ENCODE data around the gene C11orf86.
"Not testable (repeated sequence)": the region's sequence is repeated elsewhere in the genome, so short reads cannot be mapped to it uniquely, and the experiment has no call there.

The C11orf86 gene

DNA sequence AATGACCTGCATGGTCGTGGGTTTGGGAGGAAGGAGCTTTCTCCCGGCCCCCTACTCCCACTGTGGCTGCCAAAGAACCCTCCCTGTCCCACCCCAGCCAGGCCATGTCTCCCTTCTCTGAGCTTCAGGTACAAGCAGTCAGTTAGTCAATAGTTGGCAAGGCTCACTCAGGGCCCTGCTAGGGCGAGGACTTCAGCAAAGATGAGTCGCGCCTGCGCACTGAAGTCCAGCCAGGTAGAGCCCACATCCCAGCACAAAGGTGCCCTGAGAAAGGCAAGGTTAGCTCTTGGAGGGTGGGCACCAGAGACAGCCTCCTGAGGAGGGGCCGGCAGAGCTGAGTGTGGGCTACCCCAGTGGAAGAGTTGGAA lies 11.1 kb downstream of the C11orf86 start:
- Histone ChIP-seq H2AFZ (ENCODE audit: low read depth, low read length) (no peak overlapping the region), H3K23ac (ENCODE audit: low read length in 2 of 2) (no peak overlapping the region), H2BK120ac (ENCODE audit: low read depth, low read length) (no peak overlapping the region), H3K18ac (ENCODE audit: low read depth in 1 of 2, low read length in 2 of 2) (no peak overlapping the region), H3K9ac (ENCODE audit: low read length) (no peak overlapping the region), H2AK5ac (ENCODE audit: low read length, severe bottlenecking) (no peak overlapping the region), H3K14ac (ENCODE audit: low read length in 2 of 2) (no peak overlapping the region), H3K36me3 (ENCODE audit: control insufficient read depth in 1 of 2, insufficient read depth in 2 of 2, low read depth in 1 of 2, low read length in 2 of 2) (no peaks in the 10 kb centered on the region), H3K9me3 (ENCODE audit: control insufficient read depth, low read length) (no peaks in the 10 kb centered on the region), H3K4me2 (ENCODE audit: low read length, poor library complexity, severe bottlenecking) (no peak overlapping the region), H2BK12ac (ENCODE audit: low read length in 2 of 2) (no peak overlapping the region), H4K91ac (ENCODE audit: low read length) (no peak overlapping the region), H2BK5ac (ENCODE audit: low read depth, low read length, poor library complexity, severe bottlenecking) (no peak overlapping the region), H4K8ac (ENCODE audit: low read length) (no peak overlapping the region), H3K27me3 (ENCODE audit: control insufficient read depth in 1 of 2, insufficient read depth in 1 of 2, low read length in 2 of 2) (no peaks in the 10 kb centered on the region), H2BK15ac (ENCODE audit: low read depth, poor library complexity, severe bottlenecking) (no peak overlapping the region), H3K4me1 (ENCODE audit: control insufficient read depth, insufficient read depth, low read depth, low read length) (peaks cover 14% of the 10 kb centered on the region), H3K4ac (ENCODE audit: low read depth in 1 of 2, low read length in 2 of 2) (no peak overlapping the region), H3K79me1 (replicated peaks; ENCODE audit: low read length, poor library complexity, severe bottlenecking) (no peaks in the 10 kb centered on the region), H3K4me3 (ENCODE audit: insufficient read depth in 1 of 2, low read depth in 1 of 2, low read length in 2 of 2) (no peak overlapping the region), H3K27ac (ENCODE audit: low read length, poor library complexity, severe bottlenecking) (no peak overlapping the region)
- DNase-seq: no peak
- WGBS: 83% methylated on average over 7 of the region's 7 CpGs

DNA sequence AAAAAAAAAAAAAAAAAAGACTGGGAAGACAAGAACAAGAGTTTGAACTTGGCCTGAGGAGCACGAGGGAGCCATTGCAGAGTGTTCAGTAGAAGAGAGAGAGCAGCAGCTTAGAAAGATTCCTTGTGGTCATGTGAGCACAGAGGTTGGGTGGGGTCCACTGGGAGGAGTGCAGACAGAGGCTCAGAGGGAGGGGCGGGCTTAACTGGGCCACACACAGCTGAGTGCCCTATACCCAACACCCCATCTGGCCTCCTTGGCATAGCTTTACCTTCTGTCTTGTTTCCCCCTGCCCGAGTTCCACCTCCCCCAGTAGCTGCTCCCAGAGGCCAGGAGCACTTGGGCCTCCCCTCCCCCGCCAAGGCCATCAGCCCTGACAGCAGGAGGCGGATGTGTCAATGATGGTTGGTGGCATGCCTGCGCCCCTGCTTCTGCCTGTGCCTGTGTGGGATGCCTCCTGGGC lies 12.1 kb downstream of the C11orf86 start:
- Histone ChIP-seq H3K27ac (ENCODE audit: low read length, poor library complexity, severe bottlenecking) (no peak overlapping the region), H3K4me1 (ENCODE audit: control insufficient read depth, insufficient read depth, low read depth, low read length) (peaks cover 11% of the 10 kb centered on the region), H3K23ac (ENCODE audit: low read length in 2 of 2) (no peak overlapping the region), H4K8ac (ENCODE audit: low read length) (no peak overlapping the region), H3K4ac (ENCODE audit: low read depth in 1 of 2, low read length in 2 of 2) (peak overlapping the region in 1 of 2 experiments; percentile 16), H3K9me3 (ENCODE audit: control insufficient read depth, low read length) (no peaks in the 10 kb centered on the region), H3K79me1 (replicated peaks; ENCODE audit: low read length, poor library complexity, severe bottlenecking) (no peaks in the 10 kb centered on the region), H3K9ac (ENCODE audit: low read length) (no peak overlapping the region), H3K18ac (ENCODE audit: low read depth in 1 of 2, low read length in 2 of 2) (peak overlapping the region in 1 of 2 experiments; percentile 3), H3K36me3 (ENCODE audit: control insufficient read depth in 1 of 2, insufficient read depth in 2 of 2, low read depth in 1 of 2, low read length in 2 of 2) (no peaks in the 10 kb centered on the region), H3K4me2 (ENCODE audit: low read length, poor library complexity, severe bottlenecking) (no peak overlapping the region), H4K91ac (ENCODE audit: low read length) (no peak overlapping the region), H2BK15ac (ENCODE audit: low read depth, poor library complexity, severe bottlenecking) (no peak overlapping the region), H3K14ac (ENCODE audit: low read length in 2 of 2) (peak overlapping the region in 1 of 2 experiments; percentile 5), H3K27me3 (ENCODE audit: control insufficient read depth in 1 of 2, insufficient read depth in 1 of 2, low read length in 2 of 2) (no peaks in the 10 kb centered on the region), H2BK5ac (ENCODE audit: low read depth, low read length, poor library complexity, severe bottlenecking) (no peak overlapping the region), H2AFZ (ENCODE audit: low read depth, low read length) (no peak overlapping the region), H2BK120ac (ENCODE audit: low read depth, low read length) (no peak overlapping the region), H2AK5ac (ENCODE audit: low read length, severe bottlenecking) (no peak overlapping the region), H3K4me3 (ENCODE audit: insufficient read depth in 1 of 2, low read depth in 1 of 2, low read length in 2 of 2) (no peak overlapping the region), H2BK12ac (ENCODE audit: low read length in 2 of 2) (peak overlapping the region in 1 of 2 experiments; percentile 54)
- no peak for DNase-seq
- WGBS: 49% methylated on average over 6 of the region's 6 CpGs

DNA sequence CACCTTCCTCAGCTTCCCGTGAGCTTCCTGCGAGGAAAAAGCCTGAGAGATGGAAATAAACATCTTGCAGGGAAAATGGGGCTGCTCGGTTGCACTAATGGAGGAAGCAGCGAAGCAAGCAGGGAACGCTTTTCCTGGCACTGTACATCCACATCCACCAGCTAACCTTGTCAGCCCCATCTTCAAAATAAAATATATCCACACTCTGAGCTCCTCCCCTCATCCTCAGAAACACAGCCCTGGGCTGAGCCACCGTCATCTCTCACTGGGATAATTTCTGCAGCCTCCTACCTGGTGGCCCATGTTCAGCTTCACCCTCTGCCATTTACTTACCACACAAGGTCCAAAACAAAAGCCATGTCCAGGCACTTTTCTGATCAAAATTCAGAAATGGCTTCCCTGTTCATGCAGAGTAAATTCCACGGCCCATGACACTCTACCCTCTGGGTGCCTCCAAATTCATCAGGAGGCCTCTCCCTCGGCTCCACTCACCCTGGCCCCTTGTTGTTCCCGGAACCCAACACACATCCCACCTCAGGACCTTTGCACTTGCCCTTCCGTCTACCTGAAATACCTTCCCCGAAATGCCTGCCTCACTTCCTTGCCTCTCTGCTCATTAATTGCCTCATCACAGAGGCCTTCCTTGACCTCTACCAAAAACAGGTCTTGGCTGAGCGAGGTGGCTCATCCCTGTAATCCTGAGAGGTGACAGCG lies 13.0 kb downstream of the C11orf86 start:
- no peak overlapping the region for H3K27ac ChIP-seq (ENCODE audit: low read length, poor library complexity, severe bottlenecking)
- 72% methylated on average over 13 of the region's 13 CpGs for WGBS
- H3K4me2 ChIP-seq (ENCODE audit: low read length, poor library complexity, severe bottlenecking): no peak overlapping the region

DNA sequence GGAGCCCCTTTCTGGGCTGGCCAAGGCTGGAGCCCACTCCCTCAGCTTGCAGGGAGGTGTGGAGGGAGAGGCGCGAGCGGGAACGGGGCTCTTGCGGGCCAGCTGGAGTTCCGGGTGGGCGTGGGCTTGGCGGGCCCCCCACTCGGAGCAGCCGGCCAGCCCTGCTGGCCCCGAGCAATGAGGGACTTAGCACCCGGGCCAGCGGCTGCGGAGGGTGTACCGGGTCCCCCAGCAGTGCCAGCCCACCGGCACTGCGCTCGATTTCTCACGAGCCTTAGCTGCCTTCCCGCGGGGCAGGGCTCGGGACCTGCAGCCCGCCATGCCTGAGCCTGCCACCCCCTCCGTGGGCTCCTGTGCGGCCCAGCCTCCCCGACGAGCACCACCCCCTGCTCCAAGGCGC lies 13.6 kb downstream of the C11orf86 start:
- not testable (repeated sequence) for H4K91ac ChIP-seq (ENCODE audit: low read length); H2AFZ ChIP-seq (ENCODE audit: low read depth, low read length); H2BK15ac ChIP-seq (ENCODE audit: low read depth, poor library complexity, severe bottlenecking); H3K4me3 ChIP-seq (ENCODE audit: insufficient read depth in 1 of 2, low read depth in 1 of 2, low read length in 2 of 2); H3K9me3 ChIP-seq (ENCODE audit: control insufficient read depth, low read length); H2AK5ac ChIP-seq (ENCODE audit: low read length, severe bottlenecking); H3K14ac ChIP-seq (ENCODE audit: low read length in 2 of 2); H3K23ac ChIP-seq (ENCODE audit: low read length in 2 of 2); DNase-seq; H4K8ac ChIP-seq (ENCODE audit: low read length); H2BK12ac ChIP-seq (ENCODE audit: low read length in 2 of 2); H3K36me3 ChIP-seq (ENCODE audit: control insufficient read depth in 1 of 2, insufficient read depth in 2 of 2, low read depth in 1 of 2, low read length in 2 of 2); H3K4ac ChIP-seq (ENCODE audit: low read depth in 1 of 2, low read length in 2 of 2); H2BK120ac ChIP-seq (ENCODE audit: low read depth, low read length); H2BK5ac ChIP-seq (ENCODE audit: low read depth, low read length, poor library complexity, severe bottlenecking); H3K27me3 ChIP-seq (ENCODE audit: control insufficient read depth in 1 of 2, insufficient read depth in 1 of 2, low read length in 2 of 2); H3K9ac ChIP-seq (ENCODE audit: low read length); H3K27ac ChIP-seq (ENCODE audit: low read length, poor library complexity, severe bottlenecking); H3K4me2 ChIP-seq (ENCODE audit: low read length, poor library complexity, severe bottlenecking); H3K79me1 ChIP-seq (replicated peaks; ENCODE audit: low read length, poor library complexity, severe bottlenecking); H3K18ac ChIP-seq (ENCODE audit: low read depth in 1 of 2, low read length in 2 of 2); H3K4me1 ChIP-seq (ENCODE audit: control insufficient read depth, insufficient read depth, low read depth, low read length)
- WGBS: 98% methylated on average over 23 of the region's 28 CpGs

More for the DNA sequence above, 13.0 kb downstream of the C11orf86 start:
- Histone ChIP-seq H3K36me3 (ENCODE audit: control insufficient read depth in 1 of 2, insufficient read depth in 2 of 2, low read depth in 1 of 2, low read length in 2 of 2) (no peaks in the 10 kb centered on the region), H2BK15ac (ENCODE audit: low read depth, poor library complexity, severe bottlenecking) (no peak overlapping the region), H2AK5ac (ENCODE audit: low read length, severe bottlenecking) (no peak overlapping the region), H3K9me3 (ENCODE audit: control insufficient read depth, low read length) (no peaks in the 10 kb centered on the region), H3K14ac (ENCODE audit: low read length in 2 of 2) (no peak overlapping the region), H3K23ac (ENCODE audit: low read length in 2 of 2) (no peak overlapping the region), H3K4ac (ENCODE audit: low read depth in 1 of 2, low read length in 2 of 2) (no peak overlapping the region), H3K9ac (ENCODE audit: low read length) (no peak overlapping the region), H3K79me1 (replicated peaks; ENCODE audit: low read length, poor library complexity, severe bottlenecking) (no peaks in the 10 kb centered on the region), H3K4me3 (ENCODE audit: insufficient read depth in 1 of 2, low read depth in 1 of 2, low read length in 2 of 2) (no peak overlapping the region), H3K27me3 (ENCODE audit: control insufficient read depth in 1 of 2, insufficient read depth in 1 of 2, low read length in 2 of 2) (no peaks in the 10 kb centered on the region), H2BK120ac (ENCODE audit: low read depth, low read length) (no peak overlapping the region), H2BK12ac (ENCODE audit: low read length in 2 of 2) (no peak overlapping the region), H3K4me1 (ENCODE audit: control insufficient read depth, insufficient read depth, low read depth, low read length) (peaks cover 10% of the 10 kb centered on the region), H4K8ac (ENCODE audit: low read length) (no peak overlapping the region), H2BK5ac (ENCODE audit: low read depth, low read length, poor library complexity, severe bottlenecking) (no peak overlapping the region), H3K18ac (ENCODE audit: low read depth in 1 of 2, low read length in 2 of 2) (no peak overlapping the region), H2AFZ (ENCODE audit: low read depth, low read length) (no peak overlapping the region), H4K91ac (ENCODE audit: low read length) (no peak overlapping the region)
- DNase-seq: no peak

Measured in mesenchymal stem cell (in vitro differentiated cells and primary cell).